GM04504 (cell line): ENCODE results near the gene FSTL4.

Source experiments
- DNase-seq: peaks from one replicate; pipeline ENCODE4 v3.0.0-alpha.2; 2012; ENCODE audit warnings: low read depth

The FSTL4 gene

DNA sequence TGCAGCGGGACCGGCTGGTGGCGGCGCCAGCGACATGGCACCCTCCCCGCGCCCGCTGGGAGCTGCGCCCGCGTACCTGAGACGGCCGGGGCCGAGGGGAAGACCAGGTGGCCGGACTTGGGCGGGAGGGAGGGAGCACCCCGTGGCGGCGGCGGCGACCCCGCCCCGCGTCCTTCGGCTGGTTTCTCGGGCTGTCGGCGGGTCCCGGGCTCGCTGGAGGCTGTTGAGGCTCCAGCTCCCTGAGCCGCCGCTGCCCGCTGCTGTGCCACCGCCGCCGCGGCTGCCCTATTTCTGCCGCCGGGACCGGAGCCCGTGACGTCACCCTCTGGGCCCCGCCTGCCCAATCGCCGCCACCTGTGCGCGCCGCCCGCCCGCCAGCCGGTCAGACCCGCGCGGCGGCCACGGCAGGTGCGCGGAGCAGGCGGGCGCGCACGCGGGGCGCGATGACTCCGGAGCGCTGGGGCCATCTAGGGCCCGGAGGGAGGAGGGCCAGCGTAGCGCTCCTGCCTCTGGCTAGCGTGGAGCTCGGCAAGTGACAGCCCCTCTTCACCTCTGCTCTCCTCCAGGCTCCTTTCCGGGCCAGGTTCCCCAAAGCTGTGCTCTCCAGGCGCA lies at the start of gene FSTL4:
FSTL4 (minus strand) TSS at position 293 of the 612 bp plus-strand sequence.
- DNase-seq, result no peak

DNA sequence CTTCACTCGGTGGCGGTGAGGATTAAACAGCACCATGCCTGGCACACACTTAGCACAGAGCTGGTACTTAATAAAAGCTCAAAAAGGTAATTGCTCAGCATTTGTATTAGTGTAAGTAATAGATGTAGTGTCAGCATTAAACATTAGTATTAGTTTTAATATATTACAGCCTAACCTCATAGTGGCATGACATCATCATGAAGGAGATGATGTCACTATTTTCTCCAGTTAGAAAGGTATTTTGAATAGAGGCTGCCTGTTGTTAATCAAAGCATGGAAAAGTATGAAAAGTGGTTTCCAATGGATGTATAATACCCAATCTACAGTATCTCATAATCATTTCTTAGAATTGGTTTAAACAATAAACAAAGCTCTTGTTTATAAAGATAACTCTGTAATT lies 49.0 kb upstream of the FSTL4 start:
- DNase-seq, result no peak

DNA sequence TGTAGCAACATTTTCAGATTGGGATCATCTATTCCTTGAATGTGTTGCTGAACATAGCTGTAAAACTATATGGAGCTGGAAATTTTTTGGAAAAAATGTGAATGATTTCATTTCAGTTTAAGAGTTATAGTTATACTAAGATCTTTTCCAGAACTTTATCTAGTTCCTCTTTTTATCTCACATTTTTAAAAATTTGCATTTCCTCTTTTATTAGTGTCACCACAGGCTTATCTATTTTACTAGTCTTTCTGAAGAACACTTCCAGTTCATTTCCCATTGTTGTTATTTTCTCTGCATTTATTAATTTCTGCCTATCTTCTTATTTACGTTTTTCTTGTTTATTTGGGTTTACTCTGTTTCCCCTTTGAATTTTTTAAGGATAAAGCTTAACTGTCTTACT lies 46.0 kb upstream of the FSTL4 start:
- no peak for DNase-seq

DNA sequence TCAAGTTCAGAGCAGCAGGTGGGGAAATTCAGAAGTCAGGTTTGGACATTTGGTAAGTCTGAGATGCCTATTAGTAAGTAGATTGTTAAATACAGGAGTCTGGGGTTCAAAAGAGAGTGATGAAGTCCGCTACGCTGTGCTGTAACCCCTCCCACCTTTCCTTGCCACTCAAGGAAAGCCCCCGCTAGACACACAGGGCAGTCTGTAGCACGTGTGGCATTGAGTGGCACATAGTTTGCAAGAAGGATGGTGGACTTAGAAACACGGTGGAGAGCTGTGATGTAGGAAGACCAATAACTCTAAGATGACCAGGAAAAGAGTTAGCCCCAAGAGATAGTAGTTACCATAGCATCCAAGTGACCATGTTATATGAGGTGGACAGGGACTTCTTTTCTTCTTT lies 44.7 kb upstream of the FSTL4 start:
- DNase-seq, result no peak

DNA sequence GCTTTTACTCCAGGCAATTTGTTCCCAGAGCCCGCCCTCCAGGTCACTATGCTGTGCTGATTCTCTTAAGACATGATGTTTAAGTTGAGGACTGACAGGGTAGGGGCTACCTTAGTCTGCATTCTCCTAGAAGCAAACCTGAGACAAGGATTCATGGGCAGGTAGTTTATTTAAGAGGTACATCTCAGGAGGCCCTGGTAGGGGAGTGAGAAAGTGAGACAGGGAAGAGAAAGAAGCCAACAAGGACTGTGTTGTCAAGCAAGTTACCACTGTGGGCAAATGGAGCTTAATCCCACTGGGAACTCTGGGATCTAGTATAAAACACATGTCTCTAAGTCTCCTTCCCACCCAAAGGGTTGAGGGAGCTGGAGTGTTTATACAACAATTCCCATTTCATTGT lies 43.6 kb upstream of the FSTL4 start:
- no peak for DNase-seq

DNA sequence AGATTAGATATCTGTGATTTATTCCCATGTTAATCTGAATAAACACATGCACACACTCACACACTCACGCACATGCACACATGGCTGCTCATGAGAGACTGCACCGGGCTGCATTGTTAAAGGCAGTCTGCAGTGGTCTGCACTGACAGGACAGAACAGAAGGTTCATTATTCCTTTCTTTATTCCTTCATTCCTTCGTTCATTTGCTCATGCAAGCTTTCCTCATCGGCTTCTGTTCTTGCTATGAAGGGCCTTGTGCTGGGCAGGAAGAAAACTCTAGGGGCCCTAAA lies 41.4 kb upstream of the FSTL4 start:
- DNase-seq, result no peak

DNA sequence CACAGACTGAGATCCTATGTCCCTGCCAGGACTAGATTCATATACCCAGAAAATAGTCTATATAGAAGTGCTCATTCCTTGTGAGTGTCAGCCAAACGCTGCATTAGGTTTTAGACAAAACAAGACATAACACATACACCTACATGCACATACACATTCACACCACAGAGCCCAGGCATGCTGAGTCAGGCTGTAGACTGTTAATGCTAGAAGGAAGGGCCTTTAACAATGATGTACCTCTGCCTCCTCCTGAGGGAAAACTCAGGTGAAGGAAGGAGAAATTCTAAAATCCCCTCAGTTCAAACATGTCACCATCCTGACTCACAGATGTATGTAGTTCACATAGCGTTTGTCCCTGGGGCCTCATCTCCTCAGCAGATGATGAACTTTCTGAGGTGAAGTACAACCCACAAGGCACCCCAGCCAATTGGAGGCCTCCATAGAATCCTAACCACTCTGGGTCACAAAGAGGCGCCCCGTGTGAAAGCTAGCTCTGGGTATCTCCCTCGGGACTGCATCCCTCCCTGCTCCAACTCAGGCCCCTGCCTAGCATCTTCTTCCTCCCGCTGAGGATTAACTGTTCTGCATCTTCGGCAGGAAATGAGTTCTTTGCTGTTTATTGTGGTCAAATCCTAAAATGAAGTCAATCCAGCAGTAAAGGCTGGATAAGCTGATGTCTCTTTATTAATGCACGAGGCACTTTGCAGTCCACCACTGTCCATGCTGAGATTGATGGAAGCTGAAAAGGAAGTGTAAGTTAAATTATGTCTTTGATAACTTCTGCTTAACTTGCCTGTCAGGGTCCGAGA lies 40.8 kb upstream of the FSTL4 start:
- no peak for DNase-seq

DNA sequence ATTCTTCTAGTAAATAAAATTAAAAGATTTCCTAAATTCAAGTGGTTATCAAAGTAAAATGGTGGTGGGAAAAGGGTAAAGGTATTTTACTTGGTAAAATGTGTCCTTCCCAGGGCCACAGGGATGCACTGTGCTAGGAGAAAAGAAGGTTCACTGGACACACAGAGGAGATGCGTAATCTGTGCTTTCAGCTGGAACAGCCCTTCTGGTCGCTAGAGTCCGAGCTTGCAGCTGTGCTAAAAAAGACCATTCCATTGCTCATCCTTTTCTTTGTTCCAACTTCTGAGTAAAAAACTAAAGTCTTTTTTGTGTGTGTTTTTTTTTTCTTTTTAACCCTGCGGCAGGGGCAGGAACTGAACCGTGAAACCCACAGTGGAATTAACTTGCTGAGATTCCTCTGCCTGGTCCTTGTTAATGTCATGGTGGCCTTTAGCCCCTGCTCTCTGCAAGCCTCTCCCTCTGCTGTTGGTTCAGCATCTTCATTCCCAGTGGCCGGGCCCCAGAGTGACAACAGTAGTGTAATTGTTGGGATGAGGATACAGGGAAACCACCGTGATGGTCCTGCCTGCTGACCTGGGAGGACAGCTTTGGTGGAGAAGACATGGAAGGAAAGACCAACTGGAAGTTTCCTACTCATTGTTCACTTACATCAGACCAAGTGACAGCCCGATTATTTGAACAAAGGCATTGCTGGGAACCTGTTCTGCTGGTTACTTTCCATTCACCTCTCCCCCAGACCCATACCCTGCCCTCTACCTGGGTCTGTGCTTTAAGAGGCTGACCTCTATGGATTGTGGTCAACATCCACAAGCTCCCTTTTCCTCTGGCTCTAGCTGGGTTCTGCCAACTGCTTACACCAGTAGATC lies 31.9 kb upstream of the FSTL4 start:
- DNase-seq, result no peak

DNA sequence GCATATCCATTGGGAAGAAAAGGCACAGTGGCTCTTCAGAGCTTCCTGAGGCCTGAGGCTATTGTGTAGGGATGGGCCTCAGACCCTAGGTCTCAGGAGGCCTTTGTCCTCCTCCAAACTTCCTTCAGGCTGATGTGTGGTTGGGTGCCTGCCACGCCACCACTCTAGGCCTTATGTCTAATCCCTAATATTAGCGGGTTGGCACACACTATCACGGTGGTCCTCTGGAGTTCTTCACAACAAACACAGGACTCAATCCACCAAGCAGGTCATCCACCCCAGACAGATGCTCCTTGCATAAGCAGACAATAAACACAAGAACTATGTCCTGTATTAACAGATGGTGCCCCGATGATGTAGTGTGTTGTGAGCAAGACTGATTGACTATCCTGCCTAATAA lies 31.0 kb upstream of the FSTL4 start:
- DNase-seq, result no peak

DNA sequence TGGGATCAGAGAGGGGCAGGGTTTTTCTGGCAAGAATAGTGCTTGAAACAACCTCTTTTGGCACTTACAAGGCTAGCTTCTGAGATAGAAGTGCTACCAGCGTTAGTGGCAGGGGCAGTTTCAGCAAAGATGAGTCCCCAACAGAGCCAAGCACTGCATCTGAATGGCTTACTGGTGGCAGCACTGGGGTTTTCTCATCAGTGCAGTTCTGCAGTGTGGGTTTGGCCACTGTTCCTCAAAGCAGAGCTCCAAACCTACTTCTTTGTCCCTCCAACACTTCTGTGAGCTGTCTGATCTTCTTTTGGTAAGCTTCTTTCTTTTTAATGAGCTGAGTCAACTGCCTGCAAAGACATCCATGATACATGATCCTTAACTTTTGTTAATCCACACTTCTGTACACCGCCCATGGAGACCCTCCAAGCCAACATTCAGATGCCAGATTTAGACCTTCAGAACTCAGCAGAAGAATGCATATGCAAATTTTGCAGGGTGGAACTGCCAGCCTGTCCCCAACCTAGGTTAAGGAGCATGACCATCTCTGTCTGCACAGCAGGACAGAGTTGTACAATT lies 29.9 kb upstream of the FSTL4 start:
- no peak for DNase-seq

DNA sequence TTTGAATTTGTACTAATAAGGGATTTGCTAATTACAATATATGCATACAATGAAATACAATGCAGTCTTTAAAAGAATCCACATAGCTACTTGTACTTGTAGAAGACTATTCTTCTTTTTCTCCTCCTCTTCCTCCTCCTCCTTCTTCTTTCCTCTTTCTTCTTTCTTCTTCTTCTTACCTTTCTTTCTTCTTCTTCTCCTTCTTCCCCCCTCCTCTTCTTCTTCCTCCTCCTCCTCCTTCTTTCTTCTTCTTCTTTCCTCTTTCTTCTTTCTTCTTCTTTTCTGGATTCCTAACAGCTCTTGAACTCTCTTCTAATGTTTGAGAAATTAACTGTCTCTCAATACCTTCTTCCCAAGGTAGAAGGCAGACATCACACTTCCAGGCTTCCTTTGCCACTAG lies 29.3 kb upstream of the FSTL4 start:
- no peak for DNase-seq

DNA sequence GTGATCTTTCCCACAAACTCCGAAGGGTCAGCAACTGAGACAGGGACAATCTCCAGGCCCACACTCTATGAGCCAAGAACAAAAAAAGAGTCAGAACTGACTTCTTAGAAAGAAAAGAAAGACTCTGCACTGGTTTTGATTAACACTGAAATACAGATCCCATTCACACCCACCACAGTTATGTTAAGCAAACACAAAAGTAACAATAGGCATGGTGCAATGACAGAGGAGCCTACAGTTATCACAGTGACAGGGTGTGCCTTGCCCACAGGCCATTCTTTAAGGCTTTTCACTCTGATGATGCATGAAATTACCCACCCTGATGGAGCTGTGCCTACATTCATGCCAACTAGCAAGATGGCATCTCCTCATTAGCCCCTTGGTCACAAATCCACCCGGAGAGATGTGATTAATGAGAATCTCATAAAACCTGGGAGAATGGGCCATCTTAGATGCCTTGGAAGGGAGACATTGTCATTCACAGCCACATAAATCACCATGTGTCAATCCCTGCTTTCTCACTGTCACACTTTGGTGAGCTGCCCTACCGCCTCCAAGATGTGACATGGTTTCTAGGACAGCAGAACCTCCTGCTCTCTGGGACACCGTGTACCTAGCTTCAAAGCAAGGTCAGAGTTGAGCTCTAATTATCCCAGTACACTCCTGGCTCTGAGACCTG lies 27.6 kb upstream of the FSTL4 start:
- DNase-seq, result no peak

DNA sequence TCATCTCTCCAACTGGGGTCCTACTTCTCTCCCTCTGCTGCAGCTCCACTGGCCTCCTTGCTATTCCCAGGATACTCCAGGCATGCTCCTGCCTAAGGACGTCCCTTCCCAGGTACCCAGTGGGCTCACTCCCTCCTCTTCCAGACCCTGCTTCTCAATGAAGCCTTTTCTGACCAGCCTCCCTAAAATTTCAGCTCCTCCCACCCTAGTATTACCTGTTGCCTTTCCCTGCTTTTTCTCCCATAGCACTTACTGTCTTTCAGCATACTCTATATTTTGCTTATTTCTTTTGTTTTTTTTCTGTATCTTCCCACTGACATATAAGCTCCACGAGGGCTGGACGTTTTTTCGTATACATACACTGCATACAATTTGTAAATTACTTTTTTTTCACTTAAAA lies 26.1 kb upstream of the FSTL4 start:
- no peak for DNase-seq

DNA sequence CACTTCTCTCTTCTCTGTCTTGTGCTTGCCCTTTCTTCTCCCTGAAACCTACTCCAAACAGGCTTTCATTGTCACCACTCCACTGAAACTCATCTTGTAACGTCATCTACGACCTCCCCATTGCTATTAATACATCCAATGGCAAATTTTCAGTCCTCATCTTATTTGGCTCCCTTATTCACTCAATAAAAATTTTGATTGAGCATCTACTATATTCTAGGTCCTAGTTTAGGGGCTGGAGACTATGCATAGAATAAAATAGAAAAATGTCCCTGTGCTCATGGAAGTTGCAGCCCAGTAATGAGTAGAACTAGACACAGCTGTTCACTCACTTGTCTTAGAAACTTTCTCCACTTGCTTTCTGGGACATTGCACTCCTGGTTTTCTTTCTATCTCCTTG lies 24.9 kb upstream of the FSTL4 start:
- no peak for DNase-seq

DNA sequence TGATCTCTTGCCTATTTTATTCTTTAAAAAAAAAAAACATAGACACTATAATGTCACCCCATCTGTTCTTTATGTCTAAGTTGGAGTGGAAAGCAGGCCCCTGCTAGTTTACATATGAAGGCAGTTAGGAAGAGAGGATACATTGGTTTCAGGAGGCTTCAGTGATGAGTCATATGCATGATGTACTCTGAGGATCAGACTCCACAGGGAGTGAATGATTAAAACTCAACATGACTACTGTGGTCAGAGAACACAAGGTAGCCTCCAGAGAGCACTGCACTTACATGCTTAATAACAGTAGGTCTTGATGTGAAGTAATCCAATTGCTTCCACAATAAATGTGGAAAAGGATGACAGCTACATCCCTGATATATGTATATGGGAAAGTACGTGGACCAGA lies 22.7 kb upstream of the FSTL4 start:
- peak; percentile 2 for DNase-seq

DNA sequence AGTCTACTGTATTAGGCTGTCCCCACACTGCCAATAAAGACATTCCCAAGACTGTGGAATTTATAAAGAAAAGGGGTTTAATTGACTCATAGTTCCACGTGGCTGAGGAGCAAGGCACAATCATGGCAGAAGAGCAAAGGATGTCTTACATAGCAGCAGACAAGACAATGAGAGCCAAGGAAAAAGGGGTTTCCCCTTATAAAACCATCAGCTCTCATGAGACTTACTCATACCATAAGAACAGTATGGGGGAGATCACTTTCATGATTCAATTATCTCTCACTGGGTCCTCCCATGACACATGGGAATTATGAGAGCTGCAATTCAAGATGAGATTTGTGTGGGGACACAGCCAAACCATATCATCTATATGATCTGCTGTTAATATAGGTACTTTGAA lies 14.8 kb upstream of the FSTL4 start:
- DNase-seq, result no peak

DNA sequence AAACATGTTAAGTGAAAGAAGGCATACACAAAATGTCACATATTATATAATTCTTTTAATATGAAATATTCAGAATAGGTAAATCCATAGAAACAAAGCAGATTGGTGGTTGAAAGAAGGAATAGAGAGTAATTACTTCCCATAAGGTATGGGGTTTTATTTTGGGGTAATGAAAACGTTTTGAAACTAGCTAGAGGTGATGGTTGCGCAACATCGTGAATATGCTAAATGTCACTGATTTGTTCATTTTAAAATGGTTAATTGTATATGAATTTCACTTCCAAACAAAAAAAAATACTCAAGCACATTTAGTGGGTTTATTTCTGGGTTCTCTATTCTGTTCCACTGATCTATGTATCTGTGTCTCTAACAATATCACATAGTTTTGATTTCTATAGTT lies 12.0 kb upstream of the FSTL4 start:
- DNase-seq, result no peak

DNA sequence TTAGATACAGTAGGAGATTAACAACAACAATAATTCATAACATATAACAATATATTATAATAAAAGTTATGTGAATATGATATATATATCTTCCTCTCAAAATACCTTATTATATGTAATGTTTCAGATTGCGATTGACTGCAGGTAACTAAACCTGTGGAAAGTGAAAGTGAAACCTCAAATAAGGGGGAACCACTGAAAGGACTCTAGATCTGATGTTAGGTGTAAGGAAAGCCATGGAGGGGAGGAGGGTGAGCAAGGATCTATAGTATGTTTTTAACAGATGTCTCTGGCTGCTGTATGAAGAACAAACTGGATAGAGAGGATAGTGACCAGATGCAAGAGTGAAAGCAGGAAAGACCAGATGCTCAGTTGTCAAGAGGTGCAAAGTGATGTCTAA lies 5.8 kb upstream of the FSTL4 start:
- no peak for DNase-seq

DNA sequence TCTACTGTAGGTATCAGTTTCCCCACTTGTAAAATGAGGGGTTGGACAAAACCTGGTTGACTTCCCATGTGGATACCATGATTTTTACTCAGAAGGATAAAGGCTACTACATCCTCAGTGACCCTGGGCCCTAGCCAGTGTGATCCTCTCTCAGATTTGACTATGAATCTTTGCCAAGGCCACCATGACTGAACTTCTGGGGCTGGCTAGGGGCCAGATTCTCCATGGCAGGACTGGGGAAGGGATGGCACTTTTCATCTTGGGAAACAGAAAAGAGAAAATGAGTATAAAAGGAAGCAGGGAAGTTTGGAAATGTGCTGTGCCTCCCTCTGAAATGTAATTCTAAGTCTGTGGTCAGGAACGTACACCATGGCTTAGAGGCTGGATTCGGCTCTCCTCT lies 1.4 kb upstream of the FSTL4 start:
- no peak for DNase-seq

DNA sequence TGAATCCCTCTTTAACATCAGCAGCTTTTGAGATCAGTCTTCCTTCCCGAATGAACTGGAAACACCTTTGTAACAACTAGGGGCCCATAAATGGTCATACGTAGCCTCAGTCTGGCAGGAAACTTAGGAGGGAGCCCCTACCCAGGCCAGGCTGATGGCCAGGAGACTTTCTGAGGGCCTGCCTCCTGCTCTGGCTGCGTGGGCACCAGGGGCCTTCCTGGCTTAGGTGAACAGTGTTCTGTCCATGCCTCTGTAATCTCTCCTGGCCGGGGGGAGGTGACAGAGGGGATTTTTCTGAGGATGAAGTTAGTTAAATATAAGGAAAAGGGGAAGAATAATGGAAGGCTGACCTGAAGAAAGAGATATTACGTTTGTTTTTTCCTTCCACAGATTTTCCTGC lies 843 bp upstream of the FSTL4 start:
- DNase-seq, result no peak

DNA sequence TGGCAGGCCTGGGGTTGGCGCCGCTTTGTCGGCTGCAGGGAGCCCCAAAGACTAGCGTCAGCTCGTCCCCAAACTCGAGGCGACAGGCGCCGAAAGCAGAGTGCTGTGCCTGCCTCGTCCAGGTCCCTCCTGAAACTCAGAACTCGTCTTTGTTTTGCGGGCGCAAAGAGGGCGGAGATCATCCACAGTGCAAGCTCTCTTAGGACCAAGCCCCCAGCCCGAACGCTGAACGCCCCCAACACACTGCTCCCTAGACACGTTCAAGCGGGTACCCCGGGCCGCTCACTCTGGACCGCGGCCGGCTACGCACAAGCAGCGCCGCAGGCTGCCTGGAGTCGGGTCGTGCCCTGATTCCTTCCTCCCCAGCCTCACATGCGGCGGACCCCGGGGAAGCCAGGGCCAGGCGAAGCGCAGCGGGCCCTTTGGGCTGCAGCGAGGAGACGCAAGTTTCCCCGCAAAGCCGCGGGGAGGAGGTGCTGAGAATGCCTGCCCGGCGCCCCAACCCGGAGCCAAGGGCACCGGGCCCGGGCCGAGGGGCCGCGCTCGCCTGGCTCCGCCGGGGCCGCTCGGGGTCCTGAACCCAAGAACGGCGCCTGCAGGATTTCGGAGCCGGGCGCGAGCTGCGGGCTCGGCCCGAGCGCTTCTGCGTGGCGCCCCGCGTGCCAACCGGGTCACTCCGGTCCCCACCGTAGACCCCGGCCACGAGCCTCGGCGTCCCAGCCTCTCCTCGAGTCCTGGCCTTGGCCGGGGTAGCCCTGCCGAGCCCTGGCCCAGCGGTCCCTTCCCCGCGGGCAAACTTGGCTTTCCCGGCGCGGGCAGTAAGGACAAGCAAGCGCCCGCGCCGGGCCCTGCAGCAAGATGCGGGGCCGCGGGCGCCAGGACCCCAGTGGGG lies 738 bp downstream of the FSTL4 start:
- no peak for DNase-seq
